Lung (tissue), 13 donors: Measurements from ENCODE around the gene HCAR1. TPM values are rescaled to one million over a fixed set of nuclear protein-coding genes. Genes with fewer than 3 reads are reported as not detected.
"Not testable (repeated sequence)": the region's sequence is repeated elsewhere in the genome, so short reads cannot be mapped to it uniquely, and the experiment has no call there.

Experiments
- ATAC-seq: fragments of 200-7000 bp; cut with Tn5 transposase; one replicate; pipeline ENCODE4 v1.9.1; 2020; ENCODE audit warnings: moderate number of reproducible peaks; ENCODE audit not compliant: insufficient read depth, low FRiP score
- DNase-seq, 3 donors: peaks; one replicate each; pipeline ENCODE4 v3.0.0-alpha.2; 2013 to 2017
- H3K27ac ChIP-seq, 2 donors: one replicate each; pipeline ENCODE4 v1.5.1; 2013; ENCODE audit warnings: mild to moderate bottlenecking in 2 of 2, moderate library complexity in 2 of 2, control low read depth in 1 of 2, inconsistent platforms in 1 of 2, low read depth in 1 of 2, low read length in 1 of 2
- H3K27me3 ChIP-seq, 3 donors: one replicate each; pipeline ENCODE4 v1.5.1; 2013; ENCODE audit warnings: low read length in 2 of 3; ENCODE audit not compliant: control insufficient read depth in 3 of 3, insufficient read depth in 3 of 3
- H3K36me3 ChIP-seq, 4 donors: one replicate each; pipeline ENCODE4 v1.5.1; 2013; ENCODE audit warnings: low read length in 4 of 4, mild to moderate bottlenecking in 1 of 4, moderate library complexity in 1 of 4; ENCODE audit not compliant: control insufficient read depth in 4 of 4, insufficient read depth in 4 of 4
- H3K4me1 ChIP-seq, 5 donors: one replicate each; pipeline ENCODE4 v1.5.1; 2013; ENCODE audit warnings: low read length in 5 of 5, mild to moderate bottlenecking in 2 of 5, moderate library complexity in 1 of 5; ENCODE audit not compliant: control insufficient read depth in 5 of 5, insufficient read depth in 5 of 5
- H3K4me3 ChIP-seq: one replicate; pipeline ENCODE4 v1.5.1; 2013; ENCODE audit warnings: mild to moderate bottlenecking, control low read depth, moderate library complexity
- H3K9ac ChIP-seq, 2 donors: one replicate each; pipeline ENCODE4 v1.5.1; 2013; ENCODE audit warnings: low read length in 2 of 2, control low read depth in 1 of 2; ENCODE audit not compliant: insufficient read depth in 1 of 2
- H3K9me3 ChIP-seq, 4 donors: one replicate each; pipeline ENCODE4 v1.5.1; 2013; ENCODE audit warnings: low read length in 3 of 4, mild to moderate bottlenecking in 1 of 4, moderate library complexity in 1 of 4; ENCODE audit not compliant: control insufficient read depth in 4 of 4, insufficient read depth in 3 of 4
- WGBS, 2 donors: extraction: QIAGEN DNeasy Blood & Tissue Kit; methylation state at CpG; one replicate each; pipeline ENCODE4 v1.1.7; 2013; 5-methylcytosine and 5-hydroxymethylcytosine counted together
- polyA plus RNA-seq, 2 donors: library from polyadenylated mRNA; stranded (reverse); fragments of 200-250 nt; gene quantifications; one replicate each; pipeline ENCODE4 v1.2.1, GENCODE V29; 2013
- small RNA-seq: library from RNA; depleted of rRNA; stranded (forward); fragments of <200 nt; gene quantifications from one replicate; pipeline ENCODE3, GENCODE V24; 2014; ENCODE audit warnings: low replicate concordance
- total RNA-seq, 2 donors: library from RNA; depleted of rRNA in 1 of 2; stranded (reverse); fragments of >200 nt in 1 of 2; gene quantifications; one replicate each; pipeline ENCODE4 v1.2.1, GENCODE V29; 2014 to 2021
- TF ChIP-seq, protein P1 (sequence below): IDR thresholded peaks from 2 replicates; pipeline ENCODE4 v1.5.1; 2012; ENCODE audit warnings: mild to moderate bottlenecking; ENCODE audit errors: control extremely low read depth, extremely low read depth
- donor health status: control.
- donor health status: control.
- donor health status: Bipolar disorder and iron deficiency.
- donor health status: healthy.
- donor health status: DM: yes; HTN: yes; CAD: no.

HCAR1 gene
- total and polyA plus RNA-seq, 4 donors: 0.29 to 2.2 (median 0.34) TPM

DNA sequence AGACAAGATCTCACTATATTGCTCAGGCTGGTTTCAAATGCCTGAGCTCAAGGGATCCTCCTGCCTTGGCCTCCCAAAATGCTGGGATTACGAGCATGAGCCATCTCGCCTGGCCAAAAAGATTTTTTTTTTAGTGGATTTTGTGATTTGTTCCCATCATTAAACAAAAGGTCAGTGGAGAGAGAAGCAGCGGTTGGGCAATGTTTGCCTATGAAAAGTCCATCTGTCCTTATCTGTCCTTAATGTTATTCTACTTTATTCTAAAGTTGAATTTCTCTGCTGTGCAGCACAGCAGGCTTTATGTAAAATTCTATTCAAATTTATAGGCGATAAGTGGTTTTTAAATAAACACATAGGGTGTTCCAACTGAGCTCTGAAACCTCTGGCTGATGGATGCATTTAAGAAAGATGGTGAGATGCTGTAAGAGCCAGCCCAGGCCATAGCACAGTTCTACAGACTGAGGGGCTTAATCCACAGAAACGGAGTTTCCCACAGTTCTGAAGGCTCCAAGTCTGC lies 46.3 kb downstream of the HCAR1 start:
- DNase-seq (no peak), ATAC-seq (no peak)
- 86 to 94% methylated on average over 5 of the region's 5 CpGs for WGBS, 2 donors
- Histone ChIP-seq H3K9me3 (no peaks in the 10 kb centered on the region), H3K27me3 (no peaks in the 10 kb centered on the region), H3K4me3 (no peak overlapping the region), H3K27ac (no peak overlapping the region), H3K4me1 (peaks cover 0 to 2% (median 0%) of the 10 kb centered on the region in 5 donors), H3K36me3 (no peaks in the 10 kb centered on the region), H3K9ac (no peak overlapping the region)
- TF ChIP-seq, protein P1, sequence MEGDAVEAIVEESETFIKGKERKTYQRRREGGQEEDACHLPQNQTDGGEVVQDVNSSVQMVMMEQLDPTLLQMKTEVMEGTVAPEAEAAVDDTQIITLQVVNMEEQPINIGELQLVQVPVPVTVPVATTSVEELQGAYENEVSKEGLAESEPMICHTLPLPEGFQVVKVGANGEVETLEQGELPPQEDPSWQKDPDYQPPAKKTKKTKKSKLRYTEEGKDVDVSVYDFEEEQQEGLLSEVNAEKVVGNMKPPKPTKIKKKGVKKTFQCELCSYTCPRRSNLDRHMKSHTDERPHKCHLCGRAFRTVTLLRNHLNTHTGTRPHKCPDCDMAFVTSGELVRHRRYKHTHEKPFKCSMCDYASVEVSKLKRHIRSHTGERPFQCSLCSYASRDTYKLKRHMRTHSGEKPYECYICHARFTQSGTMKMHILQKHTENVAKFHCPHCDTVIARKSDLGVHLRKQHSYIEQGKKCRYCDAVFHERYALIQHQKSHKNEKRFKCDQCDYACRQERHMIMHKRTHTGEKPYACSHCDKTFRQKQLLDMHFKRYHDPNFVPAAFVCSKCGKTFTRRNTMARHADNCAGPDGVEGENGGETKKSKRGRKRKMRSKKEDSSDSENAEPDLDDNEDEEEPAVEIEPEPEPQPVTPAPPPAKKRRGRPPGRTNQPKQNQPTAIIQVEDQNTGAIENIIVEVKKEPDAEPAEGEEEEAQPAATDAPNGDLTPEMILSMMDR: no peak

DNA sequence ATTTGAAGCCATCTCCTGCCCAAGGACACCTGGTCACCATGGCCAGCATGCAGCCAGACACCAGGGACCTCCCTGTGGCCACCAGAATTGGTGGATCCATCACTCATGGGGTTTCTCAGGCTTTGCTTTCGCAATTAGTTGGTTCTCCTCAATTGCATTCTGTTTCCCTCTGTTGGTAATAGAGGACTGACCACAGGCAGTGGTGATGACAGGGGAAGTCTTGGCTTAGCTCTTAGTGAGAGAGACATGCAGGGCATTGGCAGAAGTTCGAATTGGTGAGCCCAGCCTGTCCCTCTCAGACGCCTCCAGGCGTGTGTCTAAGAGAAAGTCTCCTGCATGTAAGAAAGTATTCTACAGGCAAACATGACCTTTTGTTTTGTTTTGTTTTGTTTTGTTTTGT lies 48.8 kb downstream of the HCAR1 start:
- DNase-seq: no peak
- no peaks in the 10 kb centered on the region for H3K9me3 ChIP-seq

DNA sequence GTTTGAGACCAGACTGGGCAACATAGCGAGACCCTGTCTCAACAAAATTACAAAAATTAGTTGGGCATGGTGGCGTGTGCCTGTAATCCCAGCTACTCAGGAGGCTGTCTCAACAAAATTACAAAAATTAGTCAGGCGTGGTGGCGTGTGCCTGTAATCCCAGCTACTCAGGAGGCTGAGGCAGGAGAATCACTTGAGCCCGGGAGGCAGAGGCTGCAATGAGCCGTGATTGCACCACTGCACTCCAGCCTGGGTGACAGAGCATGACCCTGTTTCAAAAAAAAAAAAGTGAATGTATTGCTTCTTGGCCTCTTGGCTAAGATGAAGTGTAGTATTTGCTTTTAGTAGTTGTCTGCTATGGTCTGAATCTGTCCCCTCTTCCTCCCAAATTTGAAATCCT lies 49.7 kb downstream of the HCAR1 start:
- WGBS, 2 donors: 68 to 88% methylated on average over 6 of the region's 6 CpGs
- not testable (repeated sequence) for H3K27ac ChIP-seq, ATAC-seq

More for the DNA sequence above, 48.8 kb downstream of the HCAR1 start:
- no peaks in the 10 kb centered on the region for H3K36me3 ChIP-seq
- 42 to 74% methylated on average over 4 of the region's 4 CpGs for WGBS, 2 donors
- ATAC-seq: peak; percentile 29
- no peaks in the 10 kb centered on the region for H3K27me3 ChIP-seq
- no peak overlapping the region for H3K4me3 ChIP-seq
- H3K9ac ChIP-seq: no peak overlapping the region
- no peak overlapping the region for H3K27ac ChIP-seq
- H3K4me1 ChIP-seq: peaks cover 0 to 4% (median 0%) of the 10 kb centered on the region in 5 donors
- TF ChIP-seq, protein P1: no peak

DNA sequence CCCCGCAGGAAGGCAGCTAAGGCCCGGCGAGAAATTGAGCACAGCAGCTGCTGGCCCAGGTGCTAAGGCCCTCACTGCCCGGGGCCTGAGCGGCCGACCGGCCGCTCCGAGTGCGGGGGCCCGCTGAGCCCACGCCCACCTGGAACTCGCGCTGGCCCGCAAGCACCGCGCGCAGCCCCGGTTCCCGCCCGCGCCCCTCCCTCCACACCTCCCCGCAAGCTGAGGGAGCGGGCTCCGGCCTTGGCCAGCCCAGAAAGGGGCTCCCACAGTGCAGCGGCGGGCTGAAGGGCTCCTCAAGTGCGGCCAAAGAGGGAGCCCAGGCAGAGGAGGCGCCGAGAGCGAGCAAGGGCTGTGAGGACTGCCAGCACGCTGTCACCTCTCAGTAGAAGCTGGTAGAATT lies 53.9 kb downstream of the HCAR1 start:
- not testable (repeated sequence) for H3K27ac ChIP-seq, DNase-seq
- WGBS, 2 donors: 97% methylated on average over 32 of the region's 32 CpGs

More for the DNA sequence above, 49.7 kb downstream of the HCAR1 start:
- H3K36me3 ChIP-seq, H3K9me3 ChIP-seq, H3K4me3 ChIP-seq, H3K9ac ChIP-seq, H3K4me1 ChIP-seq, H3K27me3 ChIP-seq, DNase-seq: not testable (repeated sequence)

More for the DNA sequence above, 53.9 kb downstream of the HCAR1 start:
- not testable (repeated sequence) for ATAC-seq, H3K27me3 ChIP-seq, H3K4me1 ChIP-seq, H3K9ac ChIP-seq, H3K36me3 ChIP-seq, H3K9me3 ChIP-seq, H3K4me3 ChIP-seq

Small RNAs within 50 kb of the gene (small RNA-seq; reads per million reads assigned to genes)
- not detected for gene AC026333.2
- not detected for gene RF00019

Other genes with a start within 250 kb of the HCAR1 start
- gene ZCCHC8, start 229.9 kb downstream of the HCAR1 start, total RNA-seq: 10 to 100 TPM; 16.7 to 48.1 TPM
- gene ZCCHC8, start 229.9 kb downstream of the HCAR1 start, polyA plus RNA-seq: 10 to 100 TPM; 12.8 to 26.9 TPM
- 100 to 1,000 TPM in 1 of 2 donors, 10 to 100 TPM in 1; 50.2 to 115 TPM for gene RSRC2, start 203.9 kb downstream of the HCAR1 start, total RNA-seq
- gene RSRC2, start 203.9 kb downstream of the HCAR1 start, polyA plus RNA-seq: 10 to 100 TPM; 43.3 to 45.7 TPM
- gene KNTC1, start 203.6 kb downstream of the HCAR1 start, total RNA-seq: 10 to 100 TPM; 11.4 to 34.0 TPM
- gene KNTC1, start 203.6 kb downstream of the HCAR1 start, polyA plus RNA-seq: 10 to 100 TPM in 1 of 2 donors, 1 to 10 TPM in 1; 4.0 to 10.4 TPM
- 1 to 10 TPM; 5.9 to 7.1 TPM for gene HCAR2, start 27.5 kb downstream of the HCAR1 start, total RNA-seq
- gene HCAR2, start 27.5 kb downstream of the HCAR1 start, polyA plus RNA-seq: 10 to 100 TPM in 1 of 2 donors, 1 to 10 TPM in 1; 1.4 to 31.4 TPM
- gene HCAR3, start 14.0 kb downstream of the HCAR1 start, total RNA-seq: 10 to 100 TPM in 1 of 2 donors, 1 to 10 TPM in 1; 2.5 to 10.4 TPM
- 10 to 100 TPM in 1 of 2 donors, under 1 TPM in 1; 0.47 to 52.6 TPM for gene HCAR3, start 14.0 kb downstream of the HCAR1 start, polyA plus RNA-seq
- 10 to 100 TPM; 31.3 to 40.2 TPM for gene DENR, start 22.0 kb upstream of the HCAR1 start, total RNA-seq
- 10 to 100 TPM; 19.5 to 19.9 TPM for gene DENR, start 22.0 kb upstream of the HCAR1 start, polyA plus RNA-seq
- under 1 TPM; 0.37 to 0.97 TPM for gene CCDC62, start 43.7 kb upstream of the HCAR1 start, total RNA-seq
- gene CCDC62, start 43.7 kb upstream of the HCAR1 start, polyA plus RNA-seq: under 1 TPM; 0.08 to 0.14 TPM
- gene HIP1R, start 104.6 kb upstream of the HCAR1 start, total RNA-seq: 10 to 100 TPM; 33.8 to 56.3 TPM
- gene HIP1R, start 104.6 kb upstream of the HCAR1 start, polyA plus RNA-seq: 10 to 100 TPM; 34.5 to 36.3 TPM
- gene VPS37B, start 165.3 kb upstream of the HCAR1 start, total RNA-seq: 10 to 100 TPM; 43.1 to 44.1 TPM
- 10 to 100 TPM; 31.0 to 41.5 TPM for gene VPS37B, start 165.3 kb upstream of the HCAR1 start, polyA plus RNA-seq
- gene ABCB9, start 235.6 kb upstream of the HCAR1 start, total RNA-seq: 1 to 10 TPM; 6.7 to 7.5 TPM
- 1 to 10 TPM; 2.7 to 2.9 TPM for gene ABCB9, start 235.6 kb upstream of the HCAR1 start, polyA plus RNA-seq
- 10 to 100 TPM; 11.4 to 30.1 TPM for gene OGFOD2, start 244.4 kb upstream of the HCAR1 start, total RNA-seq
- gene OGFOD2, start 244.4 kb upstream of the HCAR1 start, polyA plus RNA-seq: 10 to 100 TPM; 17.3 to 19.7 TPM
- 100 to 1,000 TPM in 1 of 2 donors, 10 to 100 TPM in 1; 83.6 to 186 TPM for gene ARL6IP4, start 249.8 kb upstream of the HCAR1 start, total RNA-seq
- gene ARL6IP4, start 249.8 kb upstream of the HCAR1 start, polyA plus RNA-seq: 100 to 1,000 TPM; 197 to 354 TPM